Measurements from ENCODE around the gene FOXG1.

FOXG1 gene

DNA sequence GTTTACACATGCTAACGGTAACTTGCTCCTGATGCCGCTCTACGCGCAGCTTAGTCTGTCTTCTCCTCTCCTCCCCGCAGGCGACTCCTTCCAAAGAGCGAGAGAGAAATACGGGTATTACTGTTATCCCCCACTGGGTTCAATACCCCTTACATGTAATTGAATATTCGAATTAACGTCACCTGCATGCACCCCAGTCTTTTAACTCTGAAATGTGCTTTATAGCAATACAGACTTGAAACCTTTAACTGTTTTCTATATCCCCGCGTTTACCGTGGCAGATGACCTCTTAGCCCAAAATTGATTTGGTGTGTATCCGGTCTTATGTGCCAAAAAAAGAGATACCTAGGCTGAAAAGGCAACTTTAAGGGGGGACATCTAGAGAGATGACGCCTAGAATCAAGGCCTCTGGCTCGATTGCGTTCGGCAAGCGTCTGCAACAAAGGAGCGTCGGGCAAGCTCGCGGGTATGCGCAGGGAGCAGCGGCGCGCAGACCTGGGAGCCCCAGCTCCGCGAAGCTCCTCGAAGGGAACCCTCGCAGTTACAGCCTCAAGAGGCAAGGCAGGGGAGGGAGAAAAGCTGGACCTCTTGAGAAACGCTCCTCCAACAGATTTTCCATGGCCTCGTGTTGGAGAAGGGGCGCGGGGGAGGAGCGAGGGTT, 6.8 kb upstream of the FOXG1 start:
- TF ChIP-seq CTCF (IDR thresholded peaks at IDR 0.05; ENCODE audit: low read depth, low read length) (no peak), MAX (IDR thresholded peaks at IDR 0.05; ENCODE audit: low read depth, low read length) (no peak), MYC (IDR thresholded peaks at IDR 0.05; ENCODE audit: low read depth, low read length) (no peak), POLR2A (IDR thresholded peaks at IDR 0.05; ENCODE audit: extremely low read depth, insufficient read length) (no peak)
- no peak for DNase-seq (ENCODE audit: low read depth)
- H3K4me3 ChIP-seq (ENCODE audit: low read depth, low read length) = no peak overlapping the region

DNA sequence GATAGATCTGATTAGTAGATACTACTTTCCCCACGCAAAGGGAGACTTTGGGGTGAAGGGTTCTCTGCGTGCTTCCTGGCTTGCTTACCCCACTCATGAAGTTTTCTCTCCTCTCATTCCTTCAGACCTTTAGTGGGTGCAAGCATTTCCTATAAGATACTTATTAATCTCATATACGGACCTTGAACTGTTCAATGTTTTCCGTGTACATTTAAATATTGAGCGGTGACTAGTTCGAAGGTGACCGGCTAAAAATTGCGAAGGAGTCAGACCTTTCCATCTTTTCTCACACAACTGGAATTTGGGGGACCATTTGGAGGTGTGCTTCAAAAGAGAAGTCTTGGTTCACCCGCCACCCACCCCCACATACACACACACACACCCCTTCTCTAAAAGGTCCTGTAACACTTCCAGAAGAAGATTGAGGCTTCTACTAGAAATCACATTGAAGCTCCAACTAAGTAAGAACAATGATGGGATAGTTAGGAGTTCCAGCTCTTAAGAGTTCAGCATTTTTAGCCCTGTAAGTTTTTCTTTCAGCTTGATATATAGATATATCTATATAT, 6.1 kb upstream of the FOXG1 start:
- TF ChIP-seq CTCF (IDR thresholded peaks at IDR 0.05; ENCODE audit: low read depth, low read length) (no peak), MAX (IDR thresholded peaks at IDR 0.05; ENCODE audit: low read depth, low read length) (no peak), MYC (IDR thresholded peaks at IDR 0.05; ENCODE audit: low read depth, low read length) (no peak), POLR2A (IDR thresholded peaks at IDR 0.05; ENCODE audit: extremely low read depth, insufficient read length) (no peak)
- no peak overlapping the region for H3K4me3 ChIP-seq (ENCODE audit: low read depth, low read length)
- DNase-seq (ENCODE audit: low read depth) = no peak

DNA sequence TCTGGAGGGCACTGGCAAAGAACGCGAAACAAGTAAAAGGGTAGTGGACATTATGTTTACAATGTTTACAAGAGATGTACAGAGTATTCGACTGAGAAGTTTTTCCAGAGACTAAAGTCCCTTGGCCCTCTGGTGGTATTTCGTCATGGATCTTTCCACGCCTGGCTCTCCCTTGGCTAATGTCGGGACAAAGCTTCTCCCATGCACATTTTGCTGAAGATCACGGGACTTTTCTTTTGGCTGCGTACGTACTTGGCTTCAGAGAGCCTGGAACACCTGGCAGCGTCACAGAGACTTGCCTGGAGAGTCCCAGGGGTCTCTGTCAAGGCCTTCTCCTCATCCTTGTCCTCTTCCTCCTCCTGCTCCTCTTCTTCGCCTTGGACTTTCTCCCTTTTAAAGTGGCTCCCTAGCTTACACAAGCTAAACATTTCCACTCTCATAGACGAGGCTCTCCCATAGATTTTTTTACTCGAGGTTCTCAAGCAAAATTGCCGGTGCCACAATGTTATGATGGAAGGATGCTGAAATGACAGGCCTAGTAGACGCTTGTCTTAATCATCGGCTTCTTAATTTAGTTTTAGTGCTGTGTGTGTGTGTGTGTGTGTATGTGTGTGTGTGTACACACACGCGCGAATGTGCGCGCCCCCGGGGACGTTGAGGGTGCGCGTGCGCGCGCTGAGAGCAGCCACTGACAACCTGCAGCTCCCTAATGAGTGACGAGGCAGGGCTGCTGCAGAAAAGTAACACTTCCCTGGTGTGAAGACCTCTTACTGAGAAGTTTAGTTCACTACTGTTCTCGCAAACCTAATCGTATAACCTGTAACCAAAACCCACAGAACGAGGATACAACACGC, 4.9 kb upstream of the FOXG1 start:
- TF ChIP-seq MAX (IDR thresholded peaks at IDR 0.05; ENCODE audit: low read depth, low read length) (no peak), MYC (IDR thresholded peaks at IDR 0.05; ENCODE audit: low read depth, low read length) (no peak), CTCF (IDR thresholded peaks at IDR 0.05; ENCODE audit: low read depth, low read length) (no peak), POLR2A (IDR thresholded peaks at IDR 0.05; ENCODE audit: extremely low read depth, insufficient read length) (no peak)
- H3K4me3 ChIP-seq (ENCODE audit: low read depth, low read length) = no peak overlapping the region
- DNase-seq (ENCODE audit: low read depth) = no peak

DNA sequence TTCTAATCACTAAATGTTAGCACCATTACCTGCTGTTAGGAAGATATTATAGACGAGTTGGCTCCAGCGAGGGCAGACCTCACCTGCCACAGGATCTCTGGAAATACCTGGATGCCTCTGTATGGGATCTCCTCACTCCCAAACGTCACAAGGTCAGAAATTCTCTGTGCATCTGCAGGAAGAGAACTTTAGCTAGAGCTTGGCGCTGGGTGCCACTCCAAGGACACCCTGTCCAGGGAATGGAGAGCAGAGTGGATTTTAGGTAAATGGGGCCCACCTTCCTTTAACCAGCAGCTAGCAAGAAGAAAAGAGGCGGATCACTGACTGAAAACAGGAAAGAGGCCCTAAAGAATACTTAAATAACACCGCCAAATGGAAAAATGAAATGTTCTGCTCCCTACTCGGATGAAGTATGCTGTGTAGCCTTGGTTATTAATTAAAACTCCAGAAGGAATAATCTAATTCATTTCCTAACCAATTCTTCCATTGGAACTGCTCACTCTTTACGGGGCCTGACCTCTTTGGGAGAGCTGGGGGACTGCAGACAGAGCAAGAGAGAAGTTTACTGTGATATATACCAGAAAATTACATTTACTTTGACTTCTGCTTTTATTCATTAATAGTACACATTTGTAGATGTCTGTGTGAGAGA, 4.2 kb upstream of the FOXG1 start:
- no peak for DNase-seq (ENCODE audit: low read depth)
- TF ChIP-seq MYC (IDR thresholded peaks at IDR 0.05; ENCODE audit: low read depth, low read length) (no peak), POLR2A (IDR thresholded peaks at IDR 0.05; ENCODE audit: extremely low read depth, insufficient read length) (no peak)

GRCh38 chr14:28762955-28763326, 3.6 kb upstream of the FOXG1 start:
- no peak overlapping the region for H3K4me3 ChIP-seq (ENCODE audit: low read depth, low read length)
- no peak for DNase-seq (ENCODE audit: low read depth)
- no peak for TF ChIP-seq CTCF (IDR thresholded peaks at IDR 0.05; ENCODE audit: low read depth, low read length)
- TF ChIP-seq POLR2A (IDR thresholded peaks at IDR 0.05; ENCODE audit: extremely low read depth, insufficient read length) = no peak
- TF ChIP-seq MYC (IDR thresholded peaks at IDR 0.05; ENCODE audit: low read depth, low read length) = no peak
- TF ChIP-seq MAX (IDR thresholded peaks at IDR 0.05; ENCODE audit: low read depth, low read length) = no peak

More for the DNA sequence above, 4.2 kb upstream of the FOXG1 start:
- H3K4me3 ChIP-seq (ENCODE audit: low read depth, low read length) = no peak overlapping the region

All from NB4 (cell line).